HepG2 (cell line): ENCODE data around the gene TPRX1.

ENCODE experiments used
- HDAC1 ChIP-seq: sonication (generic); formaldehyde crosslinking; IDR thresholded peaks from 2 replicates; pipeline ENCODE4 v1.5.1; 2020; ENCODE audit warnings: mild to moderate bottlenecking, missing genetic modification reagents
- KAT2B ChIP-seq: fragments of 150-350 bp; IDR thresholded peaks from 2 replicates; pipeline ENCODE4 v1.6.1; 2014; ENCODE audit warnings: low read depth, low read length, borderline replicate concordance
- ZFP36 ChIP-seq: fragments of 150-350 bp; IDR thresholded peaks from 2 replicates; pipeline ENCODE4 v1.6.1; 2018; ENCODE audit warnings: borderline replicate concordance, low read length, low read depth; ENCODE audit not compliant: partially characterized antibody
- ZNF274 ChIP-seq: sonication (generic); formaldehyde crosslinking; IDR thresholded peaks from 2 replicates; pipeline ENCODE4 v1.5.1; 2020; ENCODE audit warnings: mild to moderate bottlenecking, missing genetic modification reagents
- ZNF703 ChIP-seq: sonication (generic); formaldehyde crosslinking; IDR thresholded peaks from 2 replicates; pipeline ENCODE4 v1.5.1; 2020; ENCODE audit warnings: missing genetic modification reagents, mild to moderate bottlenecking, moderate library complexity, borderline replicate concordance
- TF ChIP-seq, protein P1 (sequence below): IDR thresholded peaks from 2 replicates; pipeline ENCODE4 v1.6.1; 2012; ENCODE audit warnings: inconsistent platforms

DNA sequence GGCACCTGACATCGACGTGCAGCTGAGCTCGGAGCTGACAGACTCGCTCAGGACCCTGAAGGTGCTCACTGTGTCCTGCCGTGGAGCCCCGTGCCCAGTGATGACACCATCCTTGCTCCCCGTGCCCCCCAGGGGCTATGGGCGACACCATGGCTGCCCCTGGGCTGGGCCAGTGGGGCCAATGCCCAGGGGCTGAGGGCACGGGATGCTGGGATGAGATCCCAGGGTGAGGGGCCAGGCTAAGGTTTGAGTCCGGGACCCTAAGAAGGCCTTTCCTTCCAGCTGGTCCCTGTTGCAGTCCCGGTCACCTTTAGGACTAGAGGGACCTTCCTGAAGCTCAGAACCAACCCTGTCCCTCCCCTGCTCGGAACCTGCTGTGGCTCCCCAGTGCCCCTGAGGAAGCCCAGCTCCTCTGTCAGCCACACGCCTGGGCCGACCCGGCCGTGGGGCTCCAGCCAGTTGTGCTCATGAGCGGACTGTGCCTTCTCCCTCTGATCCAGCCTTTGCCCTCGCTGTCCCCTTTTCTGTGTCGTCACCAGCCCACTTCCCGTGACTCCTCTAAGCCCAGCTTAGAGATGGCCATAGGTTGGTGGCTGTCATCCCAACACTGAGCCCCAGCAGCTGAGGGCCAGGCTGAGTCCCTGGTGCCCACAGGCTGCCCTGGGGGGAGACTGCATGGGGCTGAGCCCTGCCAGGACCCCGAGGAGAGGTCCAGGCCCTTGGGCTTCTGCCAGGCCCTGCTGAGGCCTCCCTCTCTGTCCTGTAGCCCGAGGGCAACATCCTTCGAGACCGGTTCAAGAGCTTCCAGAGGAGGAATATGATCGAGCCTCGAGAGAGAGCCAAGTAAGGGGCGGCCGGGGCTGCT lies 48.4 kb downstream of the TPRX1 start:
- TF ChIP-seq KAT2B (no peak), ZNF274 (CRISPR knock-in tag) (no peak), HDAC1 (CRISPR knock-in tag) (no peak), ZFP36 (no peak), ZNF703 (CRISPR knock-in tag) (no peak)
- TF ChIP-seq, protein P1, sequence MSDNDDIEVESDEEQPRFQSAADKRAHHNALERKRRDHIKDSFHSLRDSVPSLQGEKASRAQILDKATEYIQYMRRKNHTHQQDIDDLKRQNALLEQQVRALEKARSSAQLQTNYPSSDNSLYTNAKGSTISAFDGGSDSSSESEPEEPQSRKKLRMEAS = no peak
